Right lobe of liver (tissue), 6 donors: ENCODE data around the gene CENPB. TPM values are rescaled to one million over a fixed set of nuclear protein-coding genes. Genes with fewer than 3 reads are reported as not detected.

Experiments
- ATAC-seq, 4 donors: fragments of 200-7000 bp; cut with Tn5 transposase; one replicate each; pipeline ENCODE4 v1.9.1; 2020; ENCODE audit warnings: mild to moderate bottlenecking in 4 of 4, moderate library complexity in 4 of 4
- DNase-seq, 3 donors: peaks; one replicate each; pipeline ENCODE4 v3.0.0-alpha.2; 2020
- H3K27ac ChIP-seq, 3 donors: fragments of 200-600 bp; one replicate each; pipeline ENCODE4 v1.8.0; 2022
- H3K27me3 ChIP-seq, 2 donors: fragments of 200-600 bp; one replicate each; pipeline ENCODE4 v1.8.0; 2022
- H3K36me3 ChIP-seq, 4 donors: fragments of 200-600 bp; sonication (generic) in 1 of 4; one replicate each; pipeline versions ENCODE4 v1.5.1 to v1.8.0; 2017 to 2022; ENCODE audit warnings: control low read depth in 1 of 4
- H3K4me1 ChIP-seq, 4 donors: fragments of 200-600 bp; sonication (generic) in 1 of 4; one replicate each; pipeline versions ENCODE4 v1.5.1 to v1.8.0; 2017 to 2022; ENCODE audit warnings: control low read depth in 1 of 4
- H3K4me3 ChIP-seq, 3 donors: fragments of 200-600 bp; one replicate each; pipeline ENCODE4 v1.8.0; 2022
- H3K9me3 ChIP-seq, 4 donors: fragments of 200-600 bp; sonication (generic) in 1 of 4; one replicate each; pipeline versions ENCODE4 v1.5.1 to v1.8.0; 2017 to 2022; ENCODE audit warnings: control low read depth in 1 of 4
- POLR2A ChIP-seq: fragments of 450-650 bp; IDR thresholded peaks from one replicate; pipeline ENCODE4 v1.6.1; 2017; ENCODE audit warnings: antibody characterized with exemption, mild to moderate bottlenecking
- WGBS: methylation state at CpG from one replicate; pipeline ENCODE4 v1.1.6; 2018; ENCODE audit warnings: low coverage, low lambda C conversion rate; ENCODE audit not compliant: insufficient coverage; ENCODE audit errors: missing lambda C conversion rate; 5-methylcytosine and 5-hydroxymethylcytosine counted together
- intact Hi-C, 2 donors: fragments of 100-400 bp; cut with DNase I; formaldehyde crosslinking; loops; one replicate each; pipeline versions ENCODE4 v1.11.2 to v1.14.1; 2022
- total RNA-seq, 6 experiments: library from RNA; depleted of rRNA in 2 of 6; stranded (reverse); fragments of >200 nt in 2 of 6; fragmentation: NEBNext Ultra II Directional in 3 of 6; extraction: Animal tissue kit (Norgen Biotek cat#: 25700) in 3 of 6; gene quantifications; one replicate each; pipeline versions ENCODE4 v1.1.0 to v1.2.4, GENCODE V29; 2016 to 2023
- TF ChIP-seq, protein P1 (sequence below), 4 donors: fragments of 200-600 bp in 3 of 4; fragments of 450-650 bp in 1 of 4; IDR thresholded peaks; one replicate each; pipeline versions ENCODE4 v1.5.1 to v1.8.0; 2016 to 2022; ENCODE audit warnings: antibody characterized with exemption in 4 of 4, mild to moderate bottlenecking in 2 of 4
- donor health status: DM: no; HTN: yes; CAD: no.
- donor health status: DM: no; HTN: no; CAD: no.
- donor health status: DM: no; HTN: no; CAD: no.
- donor health status: DM: no; HTN: yes; CAD: no.
- donor health status: DM: no; HTN: yes; CAD: no.

Gene CENPB
- total RNA-seq, 6 experiments from 2014 or later: 27.8 to 43.1 (median 31.6) TPM

DNA sequence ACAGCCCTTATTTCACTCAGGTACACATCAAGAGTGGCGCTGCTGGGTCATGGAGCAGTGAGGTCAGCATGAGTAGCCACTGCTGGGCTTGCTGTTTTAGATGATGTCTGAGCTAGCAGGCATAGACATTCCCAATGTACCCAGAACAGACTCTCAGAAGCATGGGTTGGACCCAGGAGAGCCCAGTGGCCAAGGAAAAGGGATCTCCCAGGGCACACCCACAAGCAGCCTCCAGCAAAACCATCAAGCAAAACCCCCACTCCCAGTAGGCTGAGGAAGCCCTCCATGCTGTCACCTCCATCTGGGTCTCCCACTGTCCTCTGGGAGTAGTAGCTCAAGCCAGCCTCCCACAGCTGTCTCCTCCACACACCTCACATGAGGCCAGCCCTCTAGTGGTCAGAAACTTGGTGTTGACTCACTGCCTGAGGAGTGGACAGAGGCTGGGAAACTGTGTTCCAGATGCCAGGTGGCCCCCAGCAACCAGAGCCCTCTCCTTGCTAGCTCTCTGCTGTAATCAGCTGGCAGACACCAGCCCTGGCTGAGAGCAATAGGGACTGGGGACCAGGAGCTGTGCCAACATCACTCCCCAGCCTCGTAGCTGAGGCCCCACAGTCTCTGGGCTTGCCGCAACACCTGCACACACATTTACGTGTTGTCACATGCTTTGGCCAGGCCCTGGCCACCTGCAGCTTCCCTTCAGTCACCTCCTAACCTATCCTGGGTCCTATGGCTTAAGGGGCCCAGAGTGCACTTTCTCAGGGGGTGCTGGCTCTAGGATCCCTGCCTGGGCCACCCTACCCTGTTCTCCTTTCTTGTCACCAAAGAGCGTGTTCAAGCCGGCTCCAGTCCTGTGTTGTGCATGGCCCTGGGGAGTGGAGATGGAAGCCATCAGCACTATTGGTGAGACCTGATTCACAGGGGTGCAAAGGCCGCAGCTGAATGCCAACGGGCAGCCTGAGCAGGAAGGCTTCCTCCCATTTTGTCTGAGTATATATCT is 31.9 kb upstream of the CENPB start:
- intact Hi-C loops: no loop called here
- no peaks in the 10 kb centered on the region for H3K27me3 ChIP-seq
- peak overlapping the region; percentile 8 to 47 (median 28) for H3K27ac ChIP-seq
- H3K9me3 ChIP-seq: no peaks in the 10 kb centered on the region
- DNase-seq (peak; percentile 68 to 82 (median 76)), ATAC-seq (peak; percentile 50 to 68 (median 65))
- peaks cover 0 to 15% (median 4%) of the 10 kb centered on the region in 4 donors for H3K36me3 ChIP-seq
- WGBS: 72% methylated on average over 5 of the region's 8 CpGs
- no peak for TF ChIP-seq POLR2A
- TF ChIP-seq, protein P1, sequence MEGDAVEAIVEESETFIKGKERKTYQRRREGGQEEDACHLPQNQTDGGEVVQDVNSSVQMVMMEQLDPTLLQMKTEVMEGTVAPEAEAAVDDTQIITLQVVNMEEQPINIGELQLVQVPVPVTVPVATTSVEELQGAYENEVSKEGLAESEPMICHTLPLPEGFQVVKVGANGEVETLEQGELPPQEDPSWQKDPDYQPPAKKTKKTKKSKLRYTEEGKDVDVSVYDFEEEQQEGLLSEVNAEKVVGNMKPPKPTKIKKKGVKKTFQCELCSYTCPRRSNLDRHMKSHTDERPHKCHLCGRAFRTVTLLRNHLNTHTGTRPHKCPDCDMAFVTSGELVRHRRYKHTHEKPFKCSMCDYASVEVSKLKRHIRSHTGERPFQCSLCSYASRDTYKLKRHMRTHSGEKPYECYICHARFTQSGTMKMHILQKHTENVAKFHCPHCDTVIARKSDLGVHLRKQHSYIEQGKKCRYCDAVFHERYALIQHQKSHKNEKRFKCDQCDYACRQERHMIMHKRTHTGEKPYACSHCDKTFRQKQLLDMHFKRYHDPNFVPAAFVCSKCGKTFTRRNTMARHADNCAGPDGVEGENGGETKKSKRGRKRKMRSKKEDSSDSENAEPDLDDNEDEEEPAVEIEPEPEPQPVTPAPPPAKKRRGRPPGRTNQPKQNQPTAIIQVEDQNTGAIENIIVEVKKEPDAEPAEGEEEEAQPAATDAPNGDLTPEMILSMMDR (IDR thresholded peaks at IDR 0.05): peak; percentile 63 to 75 (median 66)
- H3K4me3 ChIP-seq: no peak overlapping the region
- peaks cover 0 to 9% (median 7%) of the 10 kb centered on the region in 4 donors for H3K4me1 ChIP-seq

- TF ChIP-seq POLR2A: no peak
- TF ChIP-seq, protein P1 (IDR thresholded peaks at IDR 0.05): no peak
- intact Hi-C loops: no loop called here
- Histone ChIP-seq H3K27me3 (no peaks in the 10 kb centered on the region), H3K36me3 (no peaks in the 10 kb centered on the region), H3K27ac (no peak overlapping the region), H3K4me1 (peaks cover 0 to 19% (median 10%) of the 10 kb centered on the region in 4 donors), H3K4me3 (no peak overlapping the region), H3K9me3 (no peaks in the 10 kb centered on the region)
- 65% methylated on average over 3 of the region's 9 CpGs for WGBS
- DNase-seq (no peak), ATAC-seq (no peak)
These were observed 29.3 kb upstream of the CENPB start for GRCh38 chr20:3815703-3816315.

DNA sequence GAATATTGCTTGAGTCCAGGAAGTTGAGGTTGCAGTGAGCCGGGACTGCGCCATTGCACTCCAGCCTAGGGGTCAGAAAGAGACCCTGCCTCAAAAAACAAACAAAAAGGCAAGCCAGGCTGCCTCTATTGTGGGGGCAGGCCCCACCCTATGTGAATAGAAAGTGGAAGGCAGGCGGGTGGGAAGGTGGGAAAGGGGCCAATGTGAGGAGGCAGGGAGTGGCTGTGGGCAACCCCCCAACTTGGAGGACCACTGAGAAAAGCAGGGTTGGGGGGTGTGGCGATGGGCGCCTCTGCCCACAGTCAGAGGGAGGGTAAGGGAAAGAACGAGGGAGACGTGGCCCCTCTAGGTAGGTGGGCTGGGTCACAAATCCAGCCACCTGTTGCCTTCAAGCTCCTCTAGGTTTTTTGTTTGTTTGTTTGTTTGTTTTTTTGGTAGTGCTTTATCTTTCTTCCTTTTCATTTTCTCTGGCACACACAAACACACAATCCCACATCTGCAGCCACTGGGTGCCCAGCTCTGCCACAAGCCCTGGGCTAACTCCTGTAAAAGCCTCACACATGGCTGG is 28.5 kb upstream of the CENPB start:
- Histone ChIP-seq H3K4me1 (peaks cover 0 to 25% (median 10%) of the 10 kb centered on the region in 4 donors), H3K9me3 (no peaks in the 10 kb centered on the region), H3K36me3 (no peaks in the 10 kb centered on the region), H3K27me3 (no peaks in the 10 kb centered on the region), H3K4me3 (no peak overlapping the region), H3K27ac (no peak overlapping the region)
- TF ChIP-seq, protein P1 (IDR thresholded peaks at IDR 0.05): no peak
- TF ChIP-seq POLR2A: no peak
- 69% methylated on average over 7 of the region's 7 CpGs for WGBS
- ATAC-seq (no peak), DNase-seq (no peak)
- intact Hi-C loops: no loop called here

- Histone ChIP-seq H3K4me1 (peaks cover 0 to 25% (median 10%) of the 10 kb centered on the region in 4 donors), H3K36me3 (no peaks in the 10 kb centered on the region), H3K27ac (no peak overlapping the region), H3K9me3 (no peaks in the 10 kb centered on the region), H3K4me3 (no peak overlapping the region), H3K27me3 (no peaks in the 10 kb centered on the region)
- no peak for DNase-seq
- TF ChIP-seq POLR2A: no peak
- TF ChIP-seq, protein P1 (IDR thresholded peaks at IDR 0.05): no peak
- intact Hi-C loops: no loop called here
- no peak for ATAC-seq
- 71% methylated on average over 9 of the region's 12 CpGs for WGBS
These were observed 27.5 kb upstream of the CENPB start for GRCh38 chr20:3813848-3814581.
